NCI-H2171 treated with DMSO at 0.1 percent for 48 hours (cell line): ENCODE data around the gene RIN1.
"Not testable (repeated sequence)": the region's sequence is repeated elsewhere in the genome, so short reads cannot be mapped to it uniquely, and the experiment has no call there.

Experiments used
- DNase-seq: peaks from one replicate; lab custom pipeline; 2025; lab: John Stamatoyannopoulos, UW

Gene RIN1

DNA sequence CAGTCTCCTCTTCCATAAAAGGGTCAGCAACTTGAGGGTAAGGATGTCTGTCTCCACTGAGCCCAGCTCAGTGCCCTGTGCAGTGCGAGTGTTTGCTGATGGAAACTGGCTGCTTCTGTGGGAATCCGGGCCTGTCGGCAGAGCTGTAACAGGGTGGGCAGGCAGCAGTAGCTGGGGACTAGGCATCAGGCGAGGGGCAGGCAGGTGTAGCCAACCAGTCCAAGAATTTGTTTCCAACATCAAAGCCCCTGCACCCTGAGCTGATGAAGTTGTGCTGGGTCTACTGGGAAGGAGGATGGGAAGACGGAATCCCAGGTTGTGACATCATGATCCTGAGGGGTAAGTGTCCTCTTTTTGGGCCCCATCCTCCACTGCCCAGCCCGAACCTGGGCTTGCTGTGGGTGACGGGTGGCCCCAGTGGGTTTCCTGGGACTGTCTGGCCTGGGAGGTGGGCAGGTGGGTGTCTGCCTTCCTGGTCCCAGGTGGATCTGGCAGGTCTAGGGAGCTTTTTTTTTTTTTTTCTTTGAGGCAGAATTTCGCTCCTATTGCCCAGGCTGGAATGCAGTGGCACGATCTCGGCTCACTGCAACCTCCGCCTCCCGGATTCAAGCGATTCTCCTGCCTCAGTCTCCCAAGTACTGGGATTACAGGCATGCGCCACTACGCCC lies 24.3 kb upstream of the RIN1 start:
- no peak for DNase-seq

DNA sequence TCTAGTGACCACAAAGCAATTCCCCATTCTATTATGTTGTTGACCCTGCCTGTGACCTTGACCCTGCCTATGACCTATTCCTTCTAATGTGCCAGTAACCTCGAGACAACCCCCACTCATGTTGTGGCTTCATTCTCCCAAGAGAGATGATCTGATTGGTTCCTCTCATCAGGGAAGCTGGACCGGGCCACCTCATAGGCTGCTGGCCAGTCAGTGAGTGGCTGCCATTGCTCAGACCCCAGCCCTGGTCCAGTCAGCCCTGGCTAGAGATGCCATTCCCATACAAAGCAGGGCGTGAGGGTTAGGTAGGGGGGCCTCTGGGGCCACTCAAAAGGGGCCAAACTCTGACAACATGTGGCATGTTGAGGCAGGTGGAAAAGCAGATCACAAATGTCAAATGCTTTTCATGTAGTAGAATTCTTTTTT lies 23.4 kb upstream of the RIN1 start:
- no peak for DNase-seq

DNA sequence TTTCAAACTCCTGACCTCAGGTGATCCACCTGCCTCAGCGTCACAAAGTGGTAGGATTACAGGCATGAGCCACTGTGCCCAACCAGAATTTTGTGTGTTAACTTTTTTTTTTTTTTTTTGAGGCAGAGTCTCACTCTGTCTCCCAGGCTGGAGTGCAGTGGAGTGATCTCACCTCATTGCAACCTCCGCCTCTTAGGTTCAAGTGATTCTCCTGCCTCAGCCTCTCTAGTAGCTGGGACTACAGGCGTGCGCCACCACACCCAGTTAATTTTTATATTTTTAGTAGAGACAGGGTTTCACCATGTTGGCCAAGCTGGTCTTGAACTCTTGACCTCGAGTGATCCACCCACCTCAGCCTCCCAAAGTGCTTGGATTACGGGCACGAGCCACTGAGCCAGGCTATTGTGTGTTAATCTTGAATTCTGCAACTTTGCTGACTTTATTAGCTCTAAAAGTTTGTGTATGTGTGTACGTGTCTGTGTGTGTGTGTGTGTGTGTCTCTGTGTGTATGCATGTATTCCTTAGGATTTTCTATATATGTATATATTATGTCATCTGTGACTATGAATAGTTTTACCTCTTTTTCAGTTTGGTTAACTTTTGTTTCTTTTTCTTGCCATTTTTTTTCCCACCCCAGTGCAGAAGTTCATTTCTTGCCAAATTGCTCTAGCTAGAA lies 14.5 kb upstream of the RIN1 start:
- DNase-seq, result not testable (repeated sequence)

DNA sequence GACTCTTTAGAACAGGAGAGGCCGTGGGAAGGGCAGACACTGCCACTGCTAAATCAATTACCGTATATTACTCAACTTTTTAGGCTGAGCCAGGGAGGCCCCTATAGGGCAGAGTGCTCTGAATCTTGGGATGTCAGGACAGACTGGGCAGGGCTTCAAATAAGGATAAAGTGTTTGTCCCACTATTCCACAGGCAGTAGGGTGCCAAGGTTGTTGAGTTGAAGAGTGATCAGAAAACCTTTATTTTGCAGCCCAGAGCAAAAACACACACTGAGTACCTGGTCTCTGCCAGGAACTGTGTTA lies 12.8 kb upstream of the RIN1 start:
- no peak for DNase-seq

DNA sequence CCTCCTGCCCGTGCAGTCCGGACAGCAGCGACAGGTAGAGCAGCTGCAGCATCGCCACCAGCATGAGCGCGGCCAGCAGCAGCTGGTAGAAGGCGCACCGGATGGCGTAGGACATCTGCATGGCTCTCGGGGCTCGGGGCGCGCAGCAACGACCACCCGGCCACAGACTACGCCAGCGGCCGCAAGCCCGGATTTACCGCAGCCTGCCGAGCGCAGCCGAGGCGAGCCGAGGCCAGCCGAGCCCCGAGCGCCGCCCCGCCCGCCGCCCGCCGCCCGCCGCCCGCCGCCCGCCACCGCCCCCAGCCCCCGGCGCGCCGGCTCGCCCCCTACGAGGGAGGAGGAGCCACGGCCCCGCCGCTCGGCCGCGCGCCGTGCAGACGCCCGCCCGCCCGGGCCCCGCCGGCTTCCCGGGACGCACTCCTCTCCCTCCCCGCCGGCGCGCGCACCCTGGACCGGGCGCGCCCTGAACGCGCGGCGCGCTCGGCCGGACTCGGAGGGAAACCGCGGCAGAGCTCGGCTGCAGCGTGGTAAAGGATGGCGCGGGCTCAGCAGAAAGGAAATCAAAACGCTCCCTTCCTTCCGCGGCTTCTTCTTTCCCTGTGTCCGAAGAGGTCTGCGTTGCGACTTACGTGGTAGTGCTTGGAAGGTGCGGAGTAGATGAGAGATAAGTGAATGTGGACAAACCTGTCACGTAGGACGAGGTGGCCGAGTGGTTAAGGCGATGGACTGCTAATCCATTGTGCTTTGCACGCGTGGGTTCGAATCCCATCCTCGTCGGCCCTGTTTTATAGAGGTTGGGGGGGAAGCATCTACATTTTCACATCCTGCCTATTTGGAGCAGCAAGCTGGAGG lies 11.4 kb upstream of the RIN1 start, which contains the start of gene B4GAT1:
TSS of gene B4GAT1 (minus strand) at position 205 of the 852 bp plus-strand sequence. CDS start at position 121, 84 bp downstream.
- DNase-seq, result peak; percentile 82

DNA sequence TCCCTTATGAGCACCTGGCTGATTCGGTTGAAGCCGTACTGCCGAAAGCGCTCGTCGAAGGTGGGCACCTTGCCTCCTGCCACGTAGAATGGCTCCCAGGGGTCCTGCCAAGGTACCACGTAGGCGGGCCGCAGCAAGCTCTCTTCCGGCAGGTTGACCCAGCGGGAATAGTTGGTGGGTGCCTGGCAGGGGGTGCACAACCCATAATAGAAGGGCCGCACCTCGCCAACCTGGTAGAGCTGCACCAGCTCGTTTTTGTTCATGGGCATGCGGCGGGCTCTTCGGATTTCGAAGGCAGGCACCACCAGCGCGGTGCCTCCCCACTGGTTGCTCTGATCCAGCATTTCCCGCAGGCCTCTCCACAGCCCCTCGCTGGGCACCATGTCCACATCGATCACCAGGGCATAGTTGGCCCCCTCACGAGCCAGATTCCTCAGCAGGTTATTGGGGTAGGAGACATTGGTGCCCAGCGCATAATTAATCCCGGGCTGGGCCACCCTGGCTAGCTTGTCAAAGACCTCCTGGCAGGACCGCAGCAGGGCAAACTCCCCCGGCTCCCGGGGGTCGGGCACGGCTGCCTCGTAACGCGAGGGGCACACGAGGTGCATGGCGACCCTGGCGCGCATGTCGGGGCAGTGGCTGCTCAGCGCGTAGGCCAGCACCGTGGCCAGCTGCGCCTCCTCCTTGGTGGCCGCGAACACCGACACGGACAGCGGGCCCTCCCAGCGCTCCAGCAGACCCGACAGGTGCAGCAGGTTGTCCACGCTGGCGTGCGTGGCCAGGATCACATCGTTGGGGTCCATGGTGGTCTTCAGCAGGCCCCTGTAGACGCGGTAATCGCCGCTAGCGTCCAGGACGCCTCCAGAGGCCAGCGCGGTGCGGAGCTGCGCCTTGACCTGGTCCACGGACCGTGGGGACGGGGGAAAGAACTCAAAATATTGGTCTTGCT lies 10.5 kb upstream of the RIN1 start:
- no peak for DNase-seq

DNA sequence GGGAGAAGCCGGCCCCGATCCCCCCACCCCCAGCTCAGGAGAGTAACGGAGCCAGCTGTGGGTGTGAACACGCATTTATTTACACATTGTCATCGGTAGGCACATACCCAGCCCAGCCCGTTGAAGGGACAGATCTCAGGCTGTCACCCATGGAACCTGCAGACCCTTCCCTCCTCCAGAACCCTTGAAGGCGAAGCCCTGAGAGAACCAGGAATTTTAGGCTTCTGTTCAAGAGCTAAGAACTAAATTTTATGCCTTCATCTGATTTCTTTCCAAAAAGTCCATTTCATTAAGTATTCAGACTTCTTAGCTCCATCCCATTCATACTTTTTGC lies 9.0 kb upstream of the RIN1 start:
- DNase-seq, result no peak

DNA sequence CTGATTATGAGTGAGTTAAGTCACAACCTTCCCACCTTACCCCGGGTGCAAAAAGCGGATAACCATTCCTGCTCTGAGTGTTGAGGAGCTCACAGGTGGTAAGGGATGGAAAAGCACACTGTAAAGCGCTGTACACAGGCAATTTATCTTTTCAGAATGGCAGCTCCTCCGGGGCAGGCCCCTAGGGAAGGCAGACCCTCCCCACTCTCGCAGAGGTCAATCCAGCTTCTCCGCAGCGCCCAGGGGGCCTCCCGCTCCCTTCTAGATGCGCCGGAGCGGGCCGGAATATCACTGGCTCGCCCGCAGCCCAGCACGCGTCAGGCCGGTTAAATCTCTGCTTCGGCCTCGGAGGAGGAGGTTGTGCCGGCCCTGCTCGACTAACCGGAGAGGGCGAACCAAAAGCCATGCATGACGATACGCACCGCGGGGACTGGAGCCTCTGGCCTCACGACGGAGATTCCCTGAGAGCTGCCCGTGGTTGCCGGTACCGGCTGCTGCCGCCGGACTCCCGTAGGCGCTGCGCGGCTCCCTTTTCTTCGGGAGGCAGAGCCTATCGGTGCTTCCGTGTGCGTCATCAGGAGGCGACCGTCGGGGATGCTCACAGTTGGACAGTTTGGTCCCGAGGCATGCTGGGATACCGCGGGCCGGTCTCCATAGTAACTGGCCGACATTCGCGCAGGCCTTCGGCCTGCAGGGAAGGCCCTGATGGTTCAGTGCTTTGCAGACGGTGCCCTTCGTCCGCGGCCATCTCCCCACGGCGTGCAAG lies 8.5 kb upstream of the RIN1 start, which contains the start of gene BRMS1:
TSS of gene BRMS1 (minus strand) at position 555 of the 766 bp plus-strand sequence. CDS start 2,870 bp downstream, outside the sequence.
- DNase-seq, result peak; percentile 93

DNA sequence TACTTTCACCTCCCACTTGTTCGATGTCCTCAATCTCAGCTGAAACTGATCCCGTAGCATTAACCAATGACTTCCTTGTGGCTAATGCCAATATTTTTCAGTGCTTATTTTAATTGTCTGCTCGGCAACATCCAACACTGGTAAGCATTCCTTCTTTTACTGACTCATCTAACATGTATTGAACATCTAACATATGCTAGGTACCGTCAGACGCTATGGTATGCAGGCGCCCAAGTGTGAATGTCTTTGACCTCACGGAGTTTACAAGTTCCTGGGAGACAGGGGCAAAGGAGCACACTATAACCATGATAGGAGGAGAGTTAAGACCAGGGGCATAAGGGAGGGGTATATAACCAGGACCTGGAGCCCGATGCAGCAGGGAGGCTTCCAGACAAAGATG lies 6.9 kb upstream of the RIN1 start:
- no peak for DNase-seq

DNA sequence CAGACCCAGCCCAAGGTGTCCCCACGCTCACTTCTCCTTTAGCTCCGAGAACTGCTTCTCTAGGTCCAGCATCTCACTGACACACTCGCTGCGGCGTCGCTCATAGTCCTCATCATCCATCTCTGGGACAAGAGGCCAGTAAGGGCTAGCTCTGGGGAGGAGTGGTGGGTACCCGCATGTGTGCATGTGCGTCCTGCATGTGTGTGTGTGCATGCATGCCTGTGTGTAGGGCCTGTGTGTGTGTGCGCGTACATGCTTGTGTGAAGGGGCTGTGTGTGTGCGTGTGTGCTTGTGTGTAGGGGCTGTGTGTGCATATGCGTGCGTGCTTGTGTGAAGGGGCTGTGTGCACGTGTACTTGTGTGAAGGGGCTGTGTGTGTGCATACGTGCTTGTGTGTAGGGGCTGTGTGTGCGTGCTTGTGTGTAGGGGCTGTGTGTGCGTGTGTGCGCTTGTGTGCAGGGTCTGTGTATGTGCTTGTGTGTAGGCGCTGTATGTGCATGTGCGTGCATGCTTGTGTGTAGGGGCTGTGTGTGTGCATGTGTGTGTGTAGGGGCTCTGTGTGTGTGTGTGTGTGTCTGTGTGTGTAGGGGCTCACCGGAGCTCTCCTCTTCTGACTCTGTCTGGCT lies 5.4 kb upstream of the RIN1 start:
- DNase-seq, result no peak

DNA sequence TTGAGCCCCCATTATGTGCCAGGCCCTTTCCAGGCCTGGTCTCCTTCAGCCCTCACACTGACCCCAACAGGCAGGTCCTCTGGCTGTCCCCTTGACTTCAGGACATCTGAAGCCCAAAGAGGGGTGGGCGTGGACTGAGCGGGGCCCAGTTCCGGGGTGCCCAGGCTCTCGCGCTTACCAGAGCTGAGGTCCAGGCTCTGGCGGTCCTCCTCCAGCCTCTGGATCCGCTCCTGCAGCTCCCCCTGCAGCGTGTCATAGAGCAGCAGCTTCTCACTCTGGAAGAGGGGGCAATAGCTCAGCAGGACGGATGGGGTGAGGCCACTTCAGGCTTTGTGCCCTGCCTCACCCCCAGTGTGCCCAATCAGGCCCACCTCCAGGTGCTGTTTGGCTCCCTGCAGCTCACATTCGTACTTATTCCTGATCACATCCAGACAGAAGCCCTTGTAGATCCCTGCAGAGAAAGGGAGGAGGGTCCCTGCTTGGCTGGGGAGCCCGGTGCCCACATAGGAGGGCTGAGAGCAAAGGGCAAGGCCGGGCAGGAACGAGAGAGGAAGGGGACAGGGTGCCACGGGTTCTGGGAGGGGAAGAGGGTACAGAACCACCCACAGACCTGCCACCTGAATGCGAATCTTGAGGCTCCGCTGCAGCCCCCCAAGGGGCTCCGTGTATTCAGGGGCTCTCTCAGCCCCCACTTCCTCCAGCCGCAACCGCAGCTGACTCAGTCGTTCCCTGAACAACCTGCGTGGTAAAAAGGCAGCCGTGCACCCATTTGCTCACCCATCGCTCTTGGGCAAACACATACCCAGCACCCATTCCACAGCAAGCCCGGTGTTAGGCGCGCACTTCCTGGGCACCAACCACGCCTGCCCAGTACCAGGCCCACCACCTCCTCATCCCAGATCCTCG lies 4.6 kb upstream of the RIN1 start:
- DNase-seq, result no peak

DNA sequence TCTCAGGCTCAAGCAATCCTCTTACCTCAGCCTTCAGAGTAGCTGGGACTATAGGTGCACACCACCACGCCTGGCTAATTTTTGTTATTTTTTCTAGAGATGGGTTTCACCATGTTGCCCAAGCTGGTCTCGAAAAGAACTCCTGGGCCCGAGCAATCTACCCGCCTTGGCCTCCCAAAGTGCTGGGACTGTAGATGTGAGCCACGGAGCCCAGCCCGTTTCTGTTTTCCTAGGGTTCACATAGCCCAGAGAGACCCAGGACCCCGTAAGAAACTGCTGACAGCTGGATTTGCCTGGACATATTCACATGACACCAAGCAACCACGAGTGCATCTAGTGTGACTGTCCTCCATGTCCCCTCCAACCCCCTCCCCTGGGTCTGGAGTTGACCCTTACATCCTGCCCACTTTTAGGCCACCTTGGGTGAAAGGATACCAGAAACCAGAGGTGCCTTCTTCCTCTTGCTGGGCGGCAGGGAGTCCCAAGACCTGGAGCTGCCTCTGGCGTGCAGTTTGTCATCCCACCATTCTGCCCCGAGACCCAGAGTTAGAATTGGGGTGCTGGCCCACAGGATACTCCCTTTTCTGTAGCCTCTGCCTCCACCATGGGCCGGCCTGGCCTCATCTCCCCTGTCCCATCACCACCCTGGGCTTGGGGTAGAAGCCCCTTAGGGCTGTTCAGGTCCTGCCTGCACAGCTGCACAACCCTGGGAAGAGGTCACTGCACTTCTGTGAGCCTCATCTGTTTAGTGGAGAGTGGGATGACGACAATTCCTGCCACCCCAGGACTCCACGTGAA lies 3.7 kb upstream of the RIN1 start:
- DNase-seq, result no peak

DNA sequence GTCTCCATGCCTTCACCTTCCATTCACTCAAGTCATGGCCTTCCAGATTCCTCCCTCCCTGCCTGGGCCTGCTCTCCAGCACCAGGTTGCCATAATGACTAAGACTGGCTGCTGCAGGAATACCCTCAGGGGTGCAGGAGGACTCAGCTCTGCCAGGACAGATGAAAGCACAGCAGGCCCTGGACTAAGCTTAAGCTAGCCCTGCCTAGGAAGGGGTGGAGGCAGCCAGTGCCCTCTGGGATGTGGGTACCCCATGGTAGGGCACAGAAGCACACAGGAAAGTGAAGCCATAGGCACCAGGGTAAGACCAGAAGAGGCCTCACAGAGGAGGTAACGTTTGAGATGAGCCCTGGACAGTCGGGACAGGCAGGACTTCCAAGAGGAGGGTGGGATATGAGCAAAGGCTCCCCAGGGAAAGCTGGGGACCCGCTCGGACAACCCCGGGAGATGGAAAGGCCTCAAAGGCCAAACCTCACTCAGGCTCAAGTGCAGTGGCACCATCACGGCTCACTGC lies 3.0 kb upstream of the RIN1 start:
- DNase-seq, result no peak

DNA sequence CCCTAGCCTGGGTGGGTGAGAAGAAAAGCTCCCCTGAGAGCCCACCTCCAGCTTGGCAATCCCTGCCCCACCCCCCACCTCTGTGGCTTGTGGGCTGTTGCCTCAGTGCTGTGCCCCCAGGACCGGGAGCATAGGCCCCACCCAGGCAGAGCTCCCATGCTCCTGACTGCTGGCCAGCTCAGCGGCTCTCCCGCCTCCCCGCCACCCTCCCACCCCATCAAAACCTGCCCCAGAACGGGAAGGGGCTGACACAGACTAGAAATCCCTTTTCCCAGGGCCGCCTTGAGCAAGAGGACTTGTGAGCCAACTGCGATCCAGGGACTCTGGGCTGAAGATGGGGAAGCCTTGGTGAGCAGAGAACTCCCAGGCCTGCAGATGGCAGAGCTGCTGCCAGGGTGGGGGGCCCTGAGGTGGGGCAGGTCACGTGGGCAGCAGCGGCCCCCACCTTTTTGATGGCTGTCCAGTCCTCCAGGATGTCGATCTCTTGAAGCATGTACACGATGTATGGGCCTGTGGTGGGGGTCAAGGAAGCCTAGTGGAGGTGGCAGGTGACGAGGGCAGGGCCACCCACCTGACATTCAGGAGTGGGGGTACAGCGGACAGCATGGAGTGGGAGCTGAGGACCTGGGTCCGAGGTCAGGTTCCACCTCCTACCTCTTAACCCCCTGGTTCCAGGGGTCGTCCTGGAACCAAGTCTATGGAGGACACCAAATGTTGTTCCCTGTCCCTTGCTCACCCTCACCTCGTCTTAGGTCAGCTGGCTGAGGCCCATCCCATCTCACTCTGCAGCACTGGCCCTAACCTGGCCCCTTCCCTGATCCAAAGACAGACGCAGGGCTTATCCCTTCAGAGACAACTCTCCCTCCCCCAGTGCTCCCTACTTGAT lies 2.3 kb upstream of the RIN1 start:
- DNase-seq, result no peak

DNA sequence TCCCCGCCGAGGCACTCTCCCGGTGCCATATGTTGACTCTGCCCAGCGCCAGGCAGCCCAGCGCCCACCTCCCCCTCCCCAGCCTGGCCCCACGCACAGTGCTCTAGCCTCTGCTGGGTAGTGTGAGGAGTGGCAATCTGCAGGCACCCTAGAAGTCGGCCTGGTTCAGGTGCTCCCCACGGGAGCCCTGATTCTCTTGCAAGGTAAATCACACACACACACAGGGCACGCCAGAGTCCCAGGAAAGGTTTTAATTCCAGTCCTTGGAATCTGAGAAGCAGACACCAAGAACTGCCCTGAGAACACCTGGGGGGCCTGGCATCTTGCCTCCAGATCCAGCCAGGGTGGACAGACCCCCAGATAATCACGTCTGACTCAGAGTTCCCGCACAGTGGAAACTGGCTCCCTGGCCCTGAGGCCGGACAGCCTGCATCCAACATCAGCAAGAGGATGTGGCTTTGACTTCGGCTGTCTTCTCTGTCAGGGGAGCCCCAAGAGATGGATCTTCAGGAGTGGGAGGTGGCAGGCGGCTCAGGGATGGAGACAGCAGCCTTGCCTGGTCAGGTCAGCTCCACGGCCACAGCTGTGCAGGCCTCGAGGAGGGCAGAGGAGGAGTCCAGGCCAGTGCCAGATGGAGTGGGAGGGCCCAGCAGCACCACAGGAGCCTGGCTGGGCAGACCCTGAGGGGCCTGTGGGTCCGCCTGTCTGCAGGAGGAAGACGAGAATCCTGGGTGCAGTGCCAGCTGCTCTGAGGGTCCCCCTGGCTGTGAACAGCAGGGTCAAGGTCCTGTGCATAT lies 1.1 kb upstream of the RIN1 start:
- peak; percentile 68 for DNase-seq

DNA sequence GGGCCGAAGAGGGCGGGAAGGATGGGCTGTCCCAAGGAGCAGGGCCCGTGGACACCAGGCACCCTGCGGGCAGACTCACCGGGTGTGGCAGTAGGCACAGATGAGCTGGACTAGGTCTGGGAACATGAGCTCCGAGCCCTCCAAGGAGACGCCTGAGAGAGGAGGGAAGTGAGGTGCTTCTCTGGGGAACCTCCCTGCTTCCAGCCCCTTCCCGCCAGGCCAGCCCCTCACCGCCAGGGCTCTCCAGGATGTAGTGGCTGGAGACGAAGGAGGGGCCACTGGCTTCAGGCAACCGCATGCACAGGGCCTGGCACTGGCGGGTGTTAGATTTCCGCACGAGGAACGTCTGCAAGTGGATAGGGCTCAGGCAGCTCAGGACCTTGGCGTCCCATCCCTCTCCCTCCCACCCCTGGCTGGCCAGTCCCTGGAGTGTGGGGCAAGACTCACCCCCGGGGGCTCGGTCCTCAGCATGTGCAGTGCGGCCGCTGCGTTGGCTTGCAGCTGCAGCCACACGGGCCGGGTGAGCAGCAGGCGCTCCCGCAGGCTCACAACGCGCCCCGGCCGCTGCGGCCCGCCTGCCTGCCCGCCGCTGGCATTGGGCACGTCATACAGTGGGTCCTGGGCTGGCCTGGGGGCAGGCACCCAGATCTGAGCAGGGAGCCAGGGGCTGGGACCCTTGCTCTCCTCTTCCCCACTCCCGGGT lies 552 bp downstream of the RIN1 start:
- DNase-seq, result peak; percentile 42
